SK-MEL-5 (cell line): ENCODE results near the gene TNK2. TPM values are rescaled to one million over a fixed set of nuclear protein-coding genes. Genes with fewer than 3 reads are reported as not detected.
"Not testable (repeated sequence)": the region's sequence is repeated elsewhere in the genome, so short reads cannot be mapped to it uniquely, and the experiment has no call there.

Experiments used
- DNase-seq: peaks from one replicate; pipeline ENCODE4 v3.0.0-alpha.2; 2016; ENCODE audit warnings: low read depth, low spot score
- in situ Hi-C: cut with HindIII; loops from 2 replicates; pipeline ENCODE4 v1.10.0; 2016; ENCODE audit warnings: low sequenced_read_pairs, high pct_unique_total_duplicates, low pct_unique_long_range_greater_than_20kb
- total RNA-seq: library from RNA; depleted of rRNA; stranded (reverse); fragments of >200 nt; shearing (Covaris generic); gene quantifications from 2 replicates; pipeline ENCODE4 v1.2.3, GENCODE V29; 2014

Gene TNK2
- total RNA-seq, 1 experiment from 2014 or later, result 9.0 TPM

DNA sequence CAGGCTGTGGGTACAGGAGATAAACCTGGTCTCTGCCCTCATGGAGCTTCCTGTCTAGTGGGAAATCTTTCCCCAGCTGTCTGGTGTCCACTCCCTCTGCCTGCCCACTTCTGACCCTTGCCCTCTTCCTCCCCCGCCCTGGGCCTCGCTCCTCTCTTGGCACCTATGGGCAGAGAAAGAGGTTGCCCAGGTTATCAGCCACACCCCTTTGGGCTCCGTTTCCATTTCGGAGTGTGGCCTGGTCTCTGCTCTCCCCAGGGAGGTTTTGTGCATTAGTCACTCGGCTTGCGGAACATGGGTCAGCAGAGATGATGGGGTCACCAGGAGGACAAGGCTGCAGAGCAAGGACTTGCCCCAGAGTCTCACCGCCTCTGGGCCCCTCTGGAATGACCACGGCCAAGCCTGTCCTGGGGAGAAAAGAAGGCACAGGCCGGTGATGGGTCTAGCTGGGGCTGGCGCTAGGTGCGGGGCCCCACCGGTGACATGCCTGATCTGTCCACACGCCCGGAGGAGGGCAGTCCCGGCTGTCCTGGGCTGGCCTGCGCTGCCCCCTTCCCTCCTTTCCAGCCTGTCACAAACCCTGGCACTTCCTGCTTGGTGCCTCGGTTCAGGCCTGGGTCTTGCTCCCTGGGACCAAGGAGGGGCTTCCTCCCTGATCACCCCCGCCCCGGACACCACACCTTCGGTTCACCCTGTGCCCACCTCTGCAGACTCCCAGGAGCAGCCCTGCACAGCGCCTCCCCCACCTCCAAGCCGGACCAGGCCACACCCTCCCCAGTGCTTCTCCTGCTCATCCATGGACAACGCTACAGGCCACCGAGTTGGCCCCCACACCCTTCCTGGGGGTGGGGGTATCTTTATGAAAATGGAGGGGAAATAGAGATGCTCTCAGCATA lies 61.0 kb downstream of the TNK2 start:
- in situ Hi-C loops, result no loop called here
- no peak for DNase-seq

DNA sequence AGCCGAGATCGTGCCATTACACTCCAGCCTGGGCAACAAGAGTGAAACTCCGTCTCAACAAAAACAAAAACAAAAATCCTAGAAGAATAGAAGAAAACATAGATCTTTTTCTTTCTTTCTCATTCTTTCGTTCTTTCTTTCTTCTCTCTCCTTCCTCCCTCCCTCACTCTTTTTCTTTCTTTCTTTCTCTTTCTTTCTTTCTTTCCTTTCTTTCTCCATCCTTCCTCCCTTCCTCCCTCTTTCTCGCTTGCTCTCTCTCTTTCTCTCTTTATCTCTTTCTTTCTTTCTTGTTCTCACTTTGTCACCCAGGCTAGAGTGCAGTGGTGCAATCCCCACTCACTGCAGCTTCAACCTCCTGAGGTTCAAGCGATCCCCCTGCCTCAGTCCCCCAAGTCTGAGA lies 62.9 kb downstream of the TNK2 start:
- in situ Hi-C loops, result no loop called here
- no peak for DNase-seq

DNA sequence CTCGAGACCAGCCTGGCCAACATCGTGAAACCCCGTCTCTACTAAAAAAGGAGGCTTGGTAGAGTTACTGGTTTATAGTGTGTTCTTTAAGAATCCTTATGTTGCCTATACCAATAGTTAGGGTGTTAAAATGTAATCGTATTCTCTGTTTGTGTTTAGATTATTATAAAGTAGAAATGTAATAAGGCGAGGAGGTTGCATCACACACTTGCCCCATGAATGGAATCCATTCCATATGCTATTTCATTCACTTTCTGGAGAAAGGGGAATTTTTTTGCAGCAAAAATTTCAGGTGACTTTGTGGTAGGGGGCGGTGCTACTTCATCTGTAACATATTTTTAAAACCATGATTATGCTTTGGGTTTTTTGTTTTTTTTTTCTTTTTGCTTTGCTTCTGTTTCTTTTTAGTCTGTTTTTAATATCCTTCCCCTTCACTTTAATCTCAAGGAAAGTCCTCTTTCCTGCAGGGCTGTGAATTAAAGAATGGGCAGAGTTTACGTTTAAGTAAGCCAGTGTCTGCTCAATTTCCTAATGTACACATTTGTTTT lies 63.6 kb downstream of the TNK2 start:
- in situ Hi-C loops, result no loop called here
- no peak for DNase-seq

DNA sequence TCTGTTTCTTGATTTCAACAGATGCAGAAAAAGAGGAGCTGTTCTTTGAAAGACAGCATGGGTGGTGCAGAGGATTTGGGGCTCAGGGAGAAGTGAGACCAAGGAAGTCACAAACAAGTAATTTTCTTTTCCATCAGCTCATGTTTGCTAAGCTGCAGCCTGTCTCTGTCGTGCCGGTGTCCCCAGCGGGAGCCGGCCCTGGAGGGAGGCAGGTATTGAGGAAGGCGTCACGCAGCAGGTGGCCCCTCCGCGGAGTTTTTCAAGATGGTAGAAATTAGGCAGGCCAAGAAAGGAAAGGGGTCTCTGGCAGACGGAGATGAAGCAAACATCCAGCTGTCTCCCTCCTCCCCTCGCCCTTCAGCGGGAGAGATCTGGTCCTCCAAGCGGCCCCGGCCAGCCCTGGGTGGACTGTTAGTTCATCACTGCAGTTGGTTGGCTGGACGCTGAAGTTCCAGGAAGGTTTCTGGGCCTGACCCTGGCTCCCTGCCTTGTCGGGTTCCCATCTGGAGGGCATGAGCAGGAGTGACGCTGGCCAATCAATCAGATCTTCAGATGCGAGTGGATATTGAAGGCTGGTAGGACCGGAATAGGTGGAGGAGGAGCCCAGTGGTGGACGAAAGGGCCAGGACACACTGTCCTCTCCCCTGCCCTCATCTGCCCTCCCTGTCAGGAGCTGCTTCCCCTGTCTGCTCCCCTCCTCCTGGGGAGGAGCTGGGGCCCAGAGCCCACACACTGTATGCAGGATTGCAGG lies 68.9 kb downstream of the TNK2 start:
- in situ Hi-C loops, result no loop called here
- DNase-seq, result no peak

DNA sequence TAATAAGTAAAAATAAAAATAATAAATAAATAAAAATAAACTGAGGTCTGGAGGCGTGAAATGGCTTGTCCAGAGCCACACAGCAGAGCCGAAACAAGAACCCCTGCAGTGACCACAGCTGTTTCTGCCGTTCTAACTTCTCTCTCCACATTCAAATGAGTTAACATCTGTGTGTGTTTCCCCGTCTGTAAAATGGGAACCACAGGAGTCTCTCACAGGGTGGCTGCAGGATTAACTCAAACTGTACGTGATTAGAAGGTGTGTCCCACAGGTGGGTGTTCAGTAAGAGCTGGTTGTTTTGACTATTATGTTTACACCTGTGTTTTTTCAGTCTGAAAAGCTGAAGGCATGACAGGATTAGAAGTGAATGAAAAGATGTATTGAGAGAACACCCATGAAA lies 69.6 kb downstream of the TNK2 start:
- in situ Hi-C loops, result no loop called here
- no peak for DNase-seq

DNA sequence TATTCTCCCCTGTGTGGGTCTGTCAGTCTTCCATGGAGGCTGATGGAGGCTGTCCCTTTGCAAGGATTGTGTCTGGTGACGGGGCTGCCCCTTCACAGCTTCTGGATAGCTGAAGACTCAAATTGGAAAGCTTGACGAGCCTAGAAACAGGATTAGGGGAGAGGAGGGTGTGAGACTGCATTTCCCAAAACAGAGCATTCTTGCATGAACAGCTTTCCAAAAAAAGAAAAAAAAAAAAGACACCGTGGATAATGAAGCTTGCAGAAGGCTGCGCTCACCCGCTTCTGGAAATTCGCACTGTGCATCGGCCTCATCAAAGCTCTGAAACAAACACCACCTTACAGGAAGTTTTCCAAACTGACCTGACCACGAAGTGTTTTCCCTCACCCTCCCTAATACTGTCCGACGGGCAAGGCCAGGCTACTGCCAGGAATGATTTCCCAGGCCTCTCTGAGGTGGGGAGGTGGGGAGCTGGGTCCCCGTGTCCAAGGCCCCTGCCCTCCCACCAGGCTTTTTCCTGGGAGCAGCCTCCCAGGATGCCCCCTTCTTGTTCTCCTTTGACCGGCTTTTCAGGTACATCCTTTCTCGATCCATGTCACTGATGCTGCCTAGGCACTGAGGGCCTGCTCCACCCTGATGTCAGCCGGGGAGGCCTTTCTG lies 71.7 kb downstream of the TNK2 start:
- in situ Hi-C loops, result no loop called here
- no peak for DNase-seq

DNA sequence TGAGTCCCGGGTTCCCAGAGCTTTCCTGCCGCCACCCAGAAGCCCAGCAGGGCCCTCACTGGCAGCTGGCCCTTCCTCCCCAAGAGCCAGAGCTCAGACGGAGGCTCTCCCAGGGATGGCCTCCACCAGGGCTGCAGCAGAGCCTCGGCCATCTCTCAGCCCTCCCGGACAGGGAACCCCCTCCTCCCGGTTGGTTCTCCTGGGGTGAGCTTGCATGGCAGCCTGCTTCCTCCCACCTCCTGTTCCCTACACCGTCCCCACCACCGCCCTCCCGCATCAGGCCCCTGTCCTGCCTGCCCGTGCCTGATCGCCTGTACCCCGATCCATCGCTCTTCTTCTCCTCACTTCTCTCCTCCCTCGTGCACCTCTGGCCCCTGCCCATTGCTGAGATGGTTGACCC lies 72.6 kb downstream of the TNK2 start:
- in situ Hi-C loops, result no loop called here
- DNase-seq, result no peak

DNA sequence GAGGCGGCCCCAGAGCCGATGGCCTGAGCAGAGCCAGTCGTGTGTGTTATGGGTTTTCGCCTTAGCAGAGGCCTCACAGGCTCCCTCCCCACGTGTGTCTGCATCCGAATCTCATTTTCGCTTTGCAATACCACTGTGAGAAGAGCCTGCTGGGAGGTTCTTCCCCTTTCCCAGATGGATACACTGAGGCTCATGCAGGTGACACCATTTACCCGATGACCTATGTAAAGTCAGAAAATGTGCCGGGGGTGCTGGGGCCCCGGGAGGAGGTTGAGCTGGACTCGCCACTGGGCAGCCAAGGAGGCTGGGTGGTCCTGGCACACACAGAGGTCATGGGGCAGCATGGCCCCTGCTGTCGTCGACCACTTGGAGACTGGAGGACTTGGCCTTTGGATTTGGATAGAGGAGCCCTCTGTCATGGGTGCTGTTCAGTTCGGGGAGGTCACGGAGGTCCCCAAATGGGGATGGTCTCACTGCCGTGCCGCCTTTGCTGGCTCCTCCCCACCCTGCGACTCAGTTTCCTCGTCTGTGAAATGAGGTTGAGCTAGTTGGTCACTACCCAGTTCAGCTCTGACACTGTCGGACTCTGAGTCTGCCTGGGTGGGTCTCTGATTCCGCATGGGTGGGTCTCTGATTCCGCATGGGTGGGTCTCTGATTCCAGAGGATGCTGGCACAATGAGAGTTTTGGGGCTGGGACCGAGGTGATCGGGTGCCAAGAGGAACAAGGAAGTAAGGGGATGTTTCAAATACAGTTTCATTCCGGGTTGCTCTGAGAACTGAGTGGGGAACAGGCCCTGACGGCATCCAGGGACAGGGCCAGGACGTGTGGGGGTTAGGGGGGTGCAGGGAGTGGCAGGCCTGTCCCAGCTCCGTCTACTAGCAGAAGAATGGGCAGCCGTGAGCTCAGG lies 73.4 kb downstream of the TNK2 start:
- in situ Hi-C loops, result no loop called here
- DNase-seq, result no peak

DNA sequence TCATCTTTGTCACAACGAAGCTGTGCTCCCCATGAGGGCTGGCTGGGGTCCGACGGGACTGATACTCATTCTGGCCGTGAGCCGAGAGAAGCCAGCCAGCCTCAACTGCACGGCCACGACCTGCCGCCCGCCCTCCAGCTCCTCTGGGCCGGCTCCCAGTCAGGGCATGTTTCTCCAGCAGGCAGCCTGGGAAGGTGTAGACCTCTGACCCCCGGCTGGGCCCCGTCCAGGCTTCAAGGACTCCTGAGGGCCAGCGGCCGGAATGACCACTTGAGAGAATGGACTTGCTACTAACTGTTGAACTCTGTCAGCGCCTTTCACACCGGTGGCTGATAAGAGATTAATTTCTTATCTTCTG lies 78.5 kb downstream of the TNK2 start:
- DNase-seq, result no peak
- in situ Hi-C loops, result no loop called here

DNA sequence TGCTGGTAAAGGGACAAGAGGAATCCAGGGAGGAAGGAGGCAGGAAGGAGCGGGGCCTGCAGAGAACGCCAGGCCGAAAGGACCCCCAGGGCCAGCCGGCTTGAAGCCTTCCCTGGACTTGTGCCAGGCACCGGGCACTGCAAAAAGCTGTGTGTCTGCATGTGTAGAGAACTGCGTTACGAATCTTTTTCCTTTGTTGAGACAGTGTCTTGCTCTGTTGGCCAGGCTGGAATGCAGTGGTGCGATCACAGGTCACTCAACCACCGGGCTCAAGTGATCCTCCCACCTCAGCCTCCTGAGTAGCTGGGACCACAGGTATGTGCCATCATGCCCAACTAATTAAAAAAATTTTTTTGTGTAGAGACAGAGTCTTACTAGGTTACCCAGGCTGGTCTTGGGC lies 79.6 kb downstream of the TNK2 start:
- no peak for DNase-seq
- in situ Hi-C loops, result no loop called here

DNA sequence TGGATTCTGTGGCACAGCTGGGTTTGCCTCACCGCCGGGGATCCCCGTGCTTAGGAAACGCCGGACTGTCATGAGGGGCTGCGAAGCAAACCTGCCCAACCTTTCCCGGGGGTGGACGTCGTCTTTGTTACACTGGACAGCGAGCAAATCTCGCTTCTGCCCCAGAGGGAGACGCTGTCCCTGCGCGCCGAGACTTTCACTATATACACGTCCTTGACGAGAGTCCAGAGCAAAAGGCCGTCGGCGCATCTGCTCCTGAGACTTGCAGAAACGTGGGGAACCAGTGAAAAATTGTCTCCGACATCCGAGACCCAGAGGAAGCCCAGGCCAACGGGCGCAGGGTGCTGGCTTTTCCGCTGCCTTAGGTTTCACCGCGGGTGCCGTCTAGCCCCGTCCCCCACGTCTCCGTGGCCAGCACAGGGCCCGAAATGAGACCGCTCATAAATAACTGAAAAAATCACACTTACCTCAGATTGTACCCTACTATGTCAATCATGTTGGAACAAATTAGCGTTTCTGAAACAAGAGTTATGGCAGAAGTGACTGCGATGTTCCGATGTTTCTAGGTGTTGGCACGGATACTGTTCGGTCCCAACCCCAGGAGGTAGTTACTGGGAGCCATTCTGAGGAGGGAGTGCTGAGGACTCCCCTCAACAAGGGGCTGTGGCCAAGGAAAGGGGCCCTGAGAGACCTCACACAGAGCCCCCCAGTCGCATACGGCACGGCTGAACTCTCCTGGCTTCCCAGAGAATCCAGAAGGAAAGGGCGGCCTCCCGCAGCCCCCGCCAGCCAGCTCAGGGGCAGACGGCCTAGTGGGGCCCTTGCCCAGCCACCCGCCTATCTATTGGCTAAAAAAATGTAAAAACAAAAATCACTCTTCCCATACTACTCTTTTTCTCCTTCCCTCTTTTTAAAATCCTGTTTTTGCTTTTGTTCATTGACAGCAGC lies 82.2 kb downstream of the TNK2 start:
- no peak for DNase-seq
- in situ Hi-C loops, result no loop called here

DNA sequence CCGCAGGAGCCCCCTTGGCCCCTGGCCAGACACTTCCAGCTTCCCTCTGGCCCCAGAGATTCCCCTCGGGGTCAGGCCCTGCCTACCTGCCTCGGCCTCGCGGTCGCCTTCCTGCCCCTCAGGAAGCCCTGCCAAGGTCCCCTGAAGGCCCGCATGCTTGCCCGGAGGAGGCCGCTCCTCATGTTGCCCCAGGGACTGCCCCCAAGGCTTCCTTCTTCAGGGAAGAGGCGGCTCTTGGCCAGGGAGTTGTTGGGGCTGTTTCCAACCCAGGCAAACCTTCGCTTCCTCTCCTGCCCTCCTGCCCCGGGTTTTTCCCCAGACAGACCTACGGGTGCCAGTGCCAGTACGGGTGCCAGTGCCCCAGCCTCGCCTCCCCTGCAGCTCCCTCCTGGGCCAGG lies 83.2 kb downstream of the TNK2 start:
- in situ Hi-C loops, result no loop called here

DNA sequence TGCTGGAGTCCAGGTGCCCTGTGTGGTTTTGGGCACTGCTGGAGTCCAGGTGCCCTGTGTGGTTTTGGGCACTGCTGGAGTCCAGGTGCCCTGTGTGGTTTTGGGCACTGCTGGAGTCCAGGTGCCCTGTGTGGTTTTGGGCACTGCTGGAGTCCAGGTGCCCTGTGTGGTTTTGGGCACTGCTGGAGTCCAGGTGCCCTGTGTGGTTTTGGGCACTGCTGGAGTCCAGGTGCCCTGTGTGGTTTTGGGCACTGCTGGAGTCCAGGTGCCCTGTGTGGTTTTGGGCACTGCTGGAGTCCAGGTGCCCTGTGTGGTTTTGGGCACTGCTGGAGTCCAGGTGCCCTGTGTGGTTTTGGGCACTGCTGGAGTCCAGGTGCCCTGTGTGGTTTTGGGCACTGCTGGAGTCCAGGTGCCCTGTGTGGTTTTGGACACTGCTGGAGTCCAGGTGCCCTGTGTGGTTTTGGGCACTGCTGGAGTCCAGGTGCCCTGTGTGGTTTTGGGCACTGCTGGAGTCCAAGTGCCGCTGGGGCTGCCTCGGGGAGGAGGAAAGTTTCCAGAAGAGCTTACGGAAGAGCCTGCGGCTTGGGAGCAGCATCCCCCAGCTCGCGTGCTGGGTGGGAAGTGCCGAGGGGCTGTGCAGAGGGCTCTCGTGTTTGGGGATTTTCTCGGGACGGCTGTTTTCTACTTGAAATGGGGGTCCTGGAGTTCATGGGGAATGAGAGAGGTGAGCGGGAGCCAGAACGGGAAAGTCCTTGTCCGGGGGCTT lies 83.7 kb downstream of the TNK2 start:
- DNase-seq, in situ Hi-C loops: not testable (repeated sequence)

More for the DNA sequence above, 83.2 kb downstream of the TNK2 start:
- DNase-seq, result no peak

DNA sequence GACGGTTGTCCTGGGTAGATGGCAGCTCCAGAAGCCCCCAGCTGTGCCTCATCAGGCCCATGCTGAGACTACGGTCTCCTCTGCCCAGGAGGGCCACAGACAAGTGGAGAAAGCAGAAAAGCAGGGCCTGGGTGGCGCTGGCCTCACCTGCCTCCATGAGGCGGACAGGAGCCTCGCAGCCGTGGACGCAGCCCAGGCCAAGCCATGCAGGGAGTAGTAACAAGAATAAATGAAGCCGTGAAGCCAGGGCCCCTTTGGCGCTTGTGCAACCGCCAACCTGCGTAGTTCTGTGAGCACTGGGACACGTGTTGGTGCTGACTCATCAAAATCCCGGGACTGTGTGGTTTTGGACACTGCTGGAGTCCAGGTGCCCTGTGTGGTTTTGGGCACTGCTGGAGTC lies 84.4 kb downstream of the TNK2 start:
- no peak for DNase-seq
- in situ Hi-C loops, result no loop called here

DNA sequence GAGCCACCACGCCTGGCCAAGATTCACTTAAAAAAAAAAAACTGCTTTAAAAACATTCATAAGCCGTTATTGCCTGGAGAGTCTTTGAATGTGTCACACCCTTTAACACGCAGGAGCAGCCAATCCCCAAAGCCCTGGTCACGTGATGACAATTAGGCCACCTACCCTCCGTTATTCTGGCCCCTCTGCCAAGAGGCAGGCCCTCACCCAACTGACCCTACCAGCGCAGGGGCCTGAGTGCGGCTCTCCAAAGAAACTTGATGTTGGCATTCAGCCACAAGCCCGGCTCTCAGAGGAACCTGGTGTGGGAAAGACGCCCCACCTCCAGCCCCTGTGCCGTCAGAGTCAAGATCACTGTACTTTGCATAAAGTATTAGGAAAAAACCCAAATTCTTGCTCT lies 85.1 kb downstream of the TNK2 start:
- in situ Hi-C loops, result no loop called here
- no peak for DNase-seq
